ENCODE measurements around the gene SERAC1.

The SERAC1 gene

GRCh38 chr6:158118886-158119285, 49.2 kb downstream of the SERAC1 start:
- DNase-seq = no peak

DNA sequence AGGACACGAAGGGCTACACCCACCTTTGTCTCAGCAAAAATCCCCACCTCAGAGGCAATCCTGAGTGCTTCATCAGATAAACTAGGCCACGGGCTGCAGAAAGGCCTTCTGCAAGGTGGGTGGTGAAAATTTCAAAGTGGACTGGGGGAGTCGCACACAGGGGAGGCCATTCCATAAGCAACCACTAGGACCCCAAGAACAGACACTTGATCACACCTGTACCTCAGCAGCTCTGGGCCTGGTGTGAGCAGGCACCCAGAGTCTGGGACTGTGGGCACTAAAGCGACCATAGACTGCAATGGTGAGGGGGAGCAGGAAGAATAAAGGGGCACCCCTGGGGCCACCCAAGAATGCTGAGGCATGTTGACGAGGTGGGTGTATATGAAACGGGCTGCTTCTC, 52.6 kb downstream of the SERAC1 start:
- no peak for DNase-seq

GRCh38 chr6:158115102-158115501, 53.0 kb downstream of the SERAC1 start:
- no peak for DNase-seq

DNA sequence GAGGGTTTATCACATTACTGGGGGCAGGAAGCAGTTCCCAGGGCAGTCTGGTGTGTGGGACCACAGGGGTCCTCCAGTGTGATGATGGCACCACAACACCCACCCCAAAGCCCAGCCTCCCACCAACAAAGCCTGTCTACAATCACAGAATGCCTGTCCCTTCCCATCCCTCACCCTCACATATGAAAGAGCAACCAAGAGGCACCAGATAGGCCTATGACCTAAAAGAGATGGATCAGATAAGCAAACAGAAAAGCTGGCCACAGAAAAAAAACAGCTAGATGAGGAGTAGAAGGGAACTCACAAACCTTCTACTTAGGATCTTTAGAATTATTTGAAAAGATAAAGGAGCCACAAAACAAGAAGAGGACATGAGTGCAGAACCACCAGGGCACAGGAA, 54.3 kb downstream of the SERAC1 start:
- DNase-seq = no peak

DNA sequence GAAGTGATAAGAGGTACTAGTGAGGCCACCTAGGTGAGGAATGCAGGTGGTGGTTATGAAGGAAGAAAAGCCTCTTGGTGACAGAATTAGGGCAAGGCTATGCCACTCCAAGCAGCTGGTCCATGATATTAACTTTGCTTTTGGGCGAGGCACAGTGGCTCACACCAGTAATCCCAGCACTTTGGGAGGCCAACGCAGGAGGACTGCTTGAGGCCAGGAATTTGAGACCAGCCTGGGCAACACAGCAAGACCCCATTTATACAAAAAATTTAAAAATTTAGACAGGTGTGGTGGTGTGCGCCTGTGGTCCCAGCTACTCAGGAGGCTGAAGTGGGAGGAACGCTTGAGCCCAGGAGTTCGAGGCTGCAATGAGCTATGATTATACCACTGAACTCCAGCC, 56.1 kb downstream of the SERAC1 start:
- DNase-seq = no peak

DNA sequence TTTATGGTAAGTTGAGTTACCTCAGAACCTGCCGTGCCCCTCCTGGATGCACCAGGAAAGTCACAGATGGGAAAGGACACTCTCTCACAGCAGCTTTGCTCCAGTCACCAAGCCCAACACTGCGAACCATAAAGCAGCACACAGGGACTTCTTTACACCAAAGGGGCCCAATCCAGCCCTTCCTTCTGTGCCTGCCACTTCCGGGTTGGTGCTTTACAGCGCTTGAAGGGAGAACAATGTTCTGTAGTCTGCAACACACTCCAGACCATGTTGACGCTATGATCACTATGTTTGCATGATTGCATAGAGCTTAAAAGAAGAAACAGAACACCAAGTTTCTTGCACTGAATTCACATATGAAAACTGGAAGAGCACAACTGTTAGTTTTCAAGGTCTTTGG, 57.1 kb downstream of the SERAC1 start:
- no peak for DNase-seq

- DNase-seq = no peak
These were observed 58.3 kb downstream of the SERAC1 start for GRCh38 chr6:158109748-158110147.

- DNase-seq = no peak
These were observed 63.4 kb downstream of the SERAC1 start for GRCh38 chr6:158104696-158105095.

DNA sequence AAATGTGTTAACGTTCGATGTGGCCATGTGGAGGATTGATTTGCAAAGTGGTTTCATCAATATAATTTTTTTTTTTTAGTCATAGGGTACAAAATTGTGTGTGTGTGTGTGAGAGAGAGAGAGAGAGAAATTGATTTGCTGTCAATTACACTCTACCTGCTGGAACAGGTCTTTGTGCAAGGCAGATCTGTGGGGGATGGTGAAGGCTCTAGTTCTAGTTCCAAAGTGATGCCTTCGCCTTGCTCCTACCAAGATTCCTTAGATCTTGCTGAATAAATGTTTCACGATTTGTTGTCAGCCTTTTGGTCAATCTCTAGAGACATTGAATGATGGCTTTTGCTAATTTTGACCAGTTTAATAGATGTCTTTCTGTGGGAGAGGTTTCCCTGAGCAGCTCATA, 64.8 kb downstream of the SERAC1 start:
- DNase-seq = no peak

GRCh38 chr6:158095671-158096070, 72.4 kb downstream of the SERAC1 start:
- no peak for DNase-seq

DNA sequence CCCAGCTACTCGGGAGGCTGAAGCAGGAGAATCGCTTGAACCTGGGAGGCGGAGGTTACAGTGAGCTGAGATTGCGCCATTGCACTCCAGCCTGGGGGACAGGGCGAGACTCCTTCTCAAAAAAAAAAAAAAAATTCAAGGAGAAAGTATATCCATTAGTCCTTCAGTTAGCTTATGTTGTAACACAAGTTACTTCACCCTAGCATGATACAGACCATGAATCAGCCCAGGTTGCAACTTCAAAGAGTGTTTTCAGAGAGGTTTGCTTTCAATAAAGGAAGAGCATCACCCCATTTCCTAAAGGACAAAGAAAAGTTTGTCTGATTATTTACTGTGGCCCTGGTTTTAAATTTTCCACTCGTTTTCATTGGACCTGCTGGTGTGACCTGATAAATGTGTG, 73.0 kb downstream of the SERAC1 start:
- no peak for DNase-seq

DNA sequence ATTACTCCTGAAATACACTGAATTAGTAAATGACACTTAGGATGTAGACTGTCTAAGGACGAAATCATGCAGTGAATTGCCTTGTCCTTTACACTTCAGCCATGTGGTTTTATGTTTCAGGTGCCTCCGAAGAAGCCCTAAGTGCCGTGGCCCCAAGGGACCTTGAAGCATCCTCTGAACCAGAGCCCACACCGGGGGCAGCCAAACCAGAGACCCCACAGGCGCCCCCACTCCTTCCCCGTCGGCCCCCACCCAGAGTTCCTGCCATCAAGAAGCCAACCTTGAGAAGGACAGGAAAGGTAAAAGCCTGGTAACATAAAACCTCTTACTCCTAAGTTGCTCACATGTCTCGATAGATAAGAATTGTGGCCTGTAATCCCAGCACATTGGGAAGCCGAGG, 75.3 kb downstream of the SERAC1 start:
- no peak for DNase-seq

DNA sequence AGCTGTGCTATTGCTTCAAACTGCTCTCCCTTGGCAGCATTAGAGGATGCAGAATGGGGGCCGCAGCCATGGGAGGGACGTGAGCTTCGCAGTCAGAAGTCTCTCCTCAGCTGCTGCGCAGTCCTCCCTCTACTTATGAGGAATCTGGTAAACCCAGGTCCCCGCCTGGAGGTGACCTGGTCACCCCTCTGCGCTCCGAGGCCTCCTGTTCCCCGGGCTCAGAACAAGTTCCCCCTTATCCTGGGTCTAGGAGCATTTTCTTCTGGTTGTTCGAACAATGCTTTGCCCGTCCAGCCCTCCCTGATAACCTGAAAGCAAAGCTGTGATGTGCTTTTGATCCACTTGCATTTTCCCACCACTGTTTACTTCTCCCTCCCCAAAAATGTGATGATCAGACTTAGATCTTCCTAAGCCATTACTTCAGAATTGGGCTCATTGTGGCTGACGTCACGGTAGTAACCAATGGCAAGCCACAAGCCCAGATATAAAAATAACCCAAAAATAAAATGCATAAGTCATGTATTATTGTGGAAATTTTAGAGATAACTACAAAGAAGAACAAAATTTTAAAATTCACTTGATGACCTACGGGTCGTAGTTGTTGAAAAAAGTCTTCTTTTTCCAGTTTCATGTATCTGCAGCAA, 80.7 kb downstream of the SERAC1 start:
- no peak for DNase-seq

GRCh38 chr6:158086504-158087223, 81.4 kb downstream of the SERAC1 start:
- no peak for DNase-seq

DNA sequence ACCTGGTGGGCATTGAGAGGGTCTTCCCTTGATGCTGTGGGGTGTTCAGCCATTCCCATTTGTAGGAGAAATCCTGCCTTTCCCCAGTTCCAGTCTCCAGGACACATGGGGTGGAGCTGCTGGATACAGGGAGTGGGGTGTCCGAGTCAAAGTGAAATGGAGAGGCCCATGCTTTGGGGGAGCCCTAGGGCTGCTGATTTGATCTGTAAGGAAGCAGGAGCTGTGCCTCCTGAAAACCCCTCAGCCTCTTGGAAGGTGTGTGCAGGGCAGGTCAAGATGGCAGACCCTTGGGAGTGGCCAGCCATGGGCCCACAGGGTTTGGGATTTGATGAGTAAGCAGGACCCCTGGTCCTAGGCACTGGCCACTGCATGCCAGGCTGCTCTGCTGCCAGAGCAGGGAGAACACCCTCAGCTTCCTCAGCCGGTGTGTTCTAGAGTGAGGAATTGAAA, 82.0 kb downstream of the SERAC1 start:
- DNase-seq = no peak

DNA sequence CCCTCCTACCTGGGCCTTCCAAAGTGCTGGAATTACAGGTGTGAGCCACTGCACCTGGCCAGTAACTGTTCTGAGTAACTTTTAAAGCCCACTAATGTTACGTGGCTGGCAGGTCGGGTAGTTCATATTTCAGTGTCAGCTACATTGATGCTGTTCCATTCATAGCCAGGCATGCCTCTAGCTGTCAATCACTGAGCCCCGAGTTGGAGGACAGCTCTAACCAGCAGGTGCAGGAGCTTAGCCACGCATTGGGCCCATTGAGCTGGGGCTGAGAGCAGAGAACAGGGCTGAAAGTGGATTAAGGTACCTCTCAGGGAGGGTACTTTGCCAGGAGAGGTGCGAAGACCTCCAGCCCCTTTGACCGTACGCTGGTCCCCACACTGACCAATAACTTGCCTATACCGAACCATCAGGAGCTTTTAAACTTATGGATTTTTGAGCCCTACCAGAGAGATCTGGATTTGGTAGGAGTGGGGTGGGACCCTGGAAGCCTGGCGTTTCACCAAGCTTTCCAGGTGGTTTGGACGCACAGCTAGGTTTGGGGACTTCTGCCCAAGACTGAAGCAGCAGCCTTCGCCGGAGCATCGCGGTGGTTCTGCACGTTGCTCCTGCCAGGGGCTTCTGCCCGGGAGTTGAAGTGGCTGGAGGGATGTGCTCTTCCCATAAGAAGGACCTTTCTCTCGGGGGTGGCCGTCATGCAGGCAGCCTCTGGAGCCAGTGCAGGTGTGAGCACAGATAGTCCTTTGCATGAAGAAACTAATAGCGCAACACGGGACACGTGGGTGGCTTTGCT, 82.6 kb downstream of the SERAC1 start:
- no peak for DNase-seq

GRCh38 chr6:158083455-158084325, 84.4 kb downstream of the SERAC1 start:
- no peak for DNase-seq

- DNase-seq = no peak
These were observed 86.5 kb downstream of the SERAC1 start for GRCh38 chr6:158081657-158081935.

DNA sequence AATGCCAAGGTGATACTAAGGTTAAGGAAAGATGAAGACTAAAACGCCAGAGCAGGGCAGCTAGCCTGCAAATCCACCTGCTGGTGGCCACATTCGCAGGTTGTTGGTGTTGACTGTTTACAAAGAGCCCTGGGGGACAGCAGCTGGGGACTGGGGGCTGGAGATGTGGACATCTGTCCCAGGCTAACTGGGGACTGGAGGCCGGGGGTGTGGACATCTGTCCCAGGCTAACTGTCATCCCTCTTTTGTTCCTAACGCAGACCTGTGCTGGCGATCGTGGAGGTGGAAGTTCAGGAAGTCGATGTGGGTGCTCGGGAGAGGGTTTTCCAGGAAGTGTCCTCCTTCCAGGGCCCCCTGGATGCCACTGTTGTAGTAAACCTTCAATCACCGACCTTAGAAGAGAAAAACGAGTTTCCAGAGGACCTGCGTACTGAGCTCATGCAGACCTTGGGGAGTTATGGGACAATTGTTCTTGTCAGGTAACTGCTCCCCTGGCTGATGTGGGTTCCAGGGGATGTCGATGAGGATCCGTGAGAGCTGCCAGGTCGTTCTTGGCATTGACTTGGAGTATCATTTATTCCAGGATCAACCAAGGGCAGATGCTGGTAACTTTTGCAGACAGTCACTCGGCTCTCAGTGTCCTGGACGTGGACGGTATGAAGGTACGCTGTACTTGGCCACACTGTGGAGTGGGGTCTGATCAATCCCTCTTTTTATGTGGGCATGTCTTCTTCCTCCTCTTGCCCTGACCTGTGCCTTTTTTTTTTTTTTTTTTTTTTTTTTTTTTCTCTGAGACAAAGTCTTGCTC, 87.0 kb downstream of the SERAC1 start:
- no peak for DNase-seq

DNA sequence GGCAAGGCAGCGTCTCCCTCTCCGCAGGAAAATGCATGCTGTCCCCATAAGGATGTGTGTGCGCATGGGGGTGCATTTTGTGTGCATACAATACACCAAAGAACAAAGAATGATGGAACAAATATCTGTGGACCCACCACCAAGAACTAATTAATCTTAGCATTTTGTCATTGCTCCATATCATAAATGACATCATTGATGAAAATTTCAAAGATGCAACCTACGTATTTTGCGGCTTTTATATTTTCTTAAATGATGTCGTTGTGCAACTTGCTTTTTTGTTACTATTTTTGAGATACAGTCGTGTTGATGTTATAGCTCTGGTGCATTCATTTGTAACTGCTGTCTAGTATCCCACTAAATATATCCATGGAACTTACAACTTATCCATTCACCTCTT, 89.7 kb downstream of the SERAC1 start:
- DNase-seq = no peak

GRCh38 chr6:158077676-158078075, 90.4 kb downstream of the SERAC1 start:
- DNase-seq = no peak

- no peak for DNase-seq
These were observed 91.5 kb downstream of the SERAC1 start for GRCh38 chr6:158076548-158076947.

All from NCI-H1436 treated with DMSO at 0.1 percent for 48 hours (cell line).